ENCODE data around the gene ARL3.

DNA sequence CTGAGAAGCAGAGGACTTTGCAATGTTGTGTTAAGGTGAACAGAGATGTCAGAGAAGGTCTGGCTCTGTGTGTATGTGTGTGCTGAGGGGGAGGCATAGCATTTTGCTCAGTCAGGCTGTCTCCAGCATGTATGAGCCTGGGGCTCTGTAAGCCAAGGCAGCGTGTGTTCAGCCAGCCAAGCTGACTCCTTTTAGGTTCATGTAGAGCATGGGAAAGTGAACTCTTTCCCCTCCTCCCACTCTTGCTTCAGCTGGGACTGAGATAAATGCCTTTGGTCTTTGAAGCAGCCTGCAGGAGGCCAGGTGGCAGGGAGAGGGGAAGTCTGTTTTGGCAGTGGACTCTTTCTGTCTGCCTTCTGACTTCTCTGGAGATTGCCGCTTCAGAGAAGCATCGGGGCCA is 4.0 kb upstream of the ARL3 start:
- TF ChIP-seq, protein P1, sequence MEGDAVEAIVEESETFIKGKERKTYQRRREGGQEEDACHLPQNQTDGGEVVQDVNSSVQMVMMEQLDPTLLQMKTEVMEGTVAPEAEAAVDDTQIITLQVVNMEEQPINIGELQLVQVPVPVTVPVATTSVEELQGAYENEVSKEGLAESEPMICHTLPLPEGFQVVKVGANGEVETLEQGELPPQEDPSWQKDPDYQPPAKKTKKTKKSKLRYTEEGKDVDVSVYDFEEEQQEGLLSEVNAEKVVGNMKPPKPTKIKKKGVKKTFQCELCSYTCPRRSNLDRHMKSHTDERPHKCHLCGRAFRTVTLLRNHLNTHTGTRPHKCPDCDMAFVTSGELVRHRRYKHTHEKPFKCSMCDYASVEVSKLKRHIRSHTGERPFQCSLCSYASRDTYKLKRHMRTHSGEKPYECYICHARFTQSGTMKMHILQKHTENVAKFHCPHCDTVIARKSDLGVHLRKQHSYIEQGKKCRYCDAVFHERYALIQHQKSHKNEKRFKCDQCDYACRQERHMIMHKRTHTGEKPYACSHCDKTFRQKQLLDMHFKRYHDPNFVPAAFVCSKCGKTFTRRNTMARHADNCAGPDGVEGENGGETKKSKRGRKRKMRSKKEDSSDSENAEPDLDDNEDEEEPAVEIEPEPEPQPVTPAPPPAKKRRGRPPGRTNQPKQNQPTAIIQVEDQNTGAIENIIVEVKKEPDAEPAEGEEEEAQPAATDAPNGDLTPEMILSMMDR (IDR thresholded peaks at IDR 0.05; ENCODE audit: insufficient read depth, low read length, poor library complexity, severe bottlenecking) = no peak
- TF ChIP-seq EZH2phosphoT487 (conservative IDR thresholded peaks at IDR 0.05; ENCODE audit: low read length) = no peak

Measured in SU-DHL-6 (cell line).